Fibroblast of skin of back (primary cell): ENCODE measurements around the gene FBLIM1.

Experiments
- DNase-seq: peaks from one replicate; pipeline ENCODE4 v3.0.0-alpha.2; 2013

FBLIM1 gene

DNA sequence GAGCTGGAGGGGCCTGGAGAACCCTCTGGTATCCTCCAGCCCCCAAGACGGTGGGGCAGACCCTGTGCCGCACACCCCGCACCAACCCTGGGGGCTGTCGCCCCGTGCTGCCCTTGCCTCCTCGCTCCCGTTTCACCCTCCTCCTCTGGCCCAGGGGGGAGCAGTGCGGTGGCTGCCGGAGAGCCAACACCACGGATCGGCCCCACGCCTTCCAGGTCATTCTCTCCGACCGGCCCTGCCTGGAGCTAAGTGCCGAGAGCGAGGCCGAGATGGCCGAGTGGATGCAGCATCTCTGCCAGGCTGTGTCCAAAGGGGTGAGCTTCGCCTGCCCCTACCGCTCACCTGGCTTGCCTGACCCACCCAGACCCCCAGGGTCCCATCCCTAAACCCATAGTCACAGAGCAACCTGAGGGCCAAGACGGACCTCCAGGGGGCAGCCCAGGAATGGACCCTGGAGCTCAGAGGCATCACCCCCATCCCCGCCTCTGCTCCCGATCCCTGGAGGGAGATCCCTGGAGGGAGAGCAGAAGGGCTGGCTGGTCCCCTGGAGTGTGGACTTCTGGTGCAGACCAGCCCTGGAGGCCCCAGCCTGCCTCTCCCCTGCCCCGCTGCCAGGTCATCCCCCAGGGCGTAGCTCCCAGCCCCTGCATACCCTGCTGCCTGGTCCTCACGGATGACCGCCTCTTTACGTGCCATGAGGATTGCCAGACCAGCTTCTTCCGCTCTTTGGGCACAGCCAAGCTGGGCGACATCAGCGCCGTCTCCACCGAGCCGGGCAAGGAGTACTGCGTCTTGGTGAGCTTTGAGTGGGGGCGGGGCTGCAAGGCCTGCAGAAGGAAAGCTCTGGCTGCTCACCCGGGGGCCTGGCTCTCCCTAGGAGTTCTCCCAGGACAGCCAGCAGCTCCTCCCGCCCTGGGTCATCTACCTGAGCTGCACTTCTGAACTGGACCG, 26.6 kb upstream of the FBLIM1 start:
- DNase-seq, result no peak

DNA sequence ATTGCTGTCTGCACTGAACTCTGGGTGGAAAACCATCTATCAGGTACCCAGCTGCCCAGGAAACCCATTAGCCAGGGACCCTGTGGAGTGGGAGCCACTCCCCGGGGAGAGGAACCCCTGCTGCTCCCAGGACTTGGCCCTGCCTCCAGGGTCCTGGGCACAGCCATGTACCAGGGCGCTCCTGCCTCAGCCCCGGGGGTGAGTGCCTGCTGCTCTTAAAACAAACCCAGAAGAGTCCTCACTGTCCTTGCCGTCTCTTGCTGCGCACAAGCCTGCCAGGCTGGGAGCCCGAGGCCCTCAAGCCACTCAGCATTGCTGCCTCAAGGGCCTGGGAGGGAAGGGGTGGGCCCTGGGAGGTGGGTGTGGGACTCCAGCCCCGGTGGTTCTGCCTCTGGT, 25.9 kb upstream of the FBLIM1 start:
- DNase-seq, result no peak

DNA sequence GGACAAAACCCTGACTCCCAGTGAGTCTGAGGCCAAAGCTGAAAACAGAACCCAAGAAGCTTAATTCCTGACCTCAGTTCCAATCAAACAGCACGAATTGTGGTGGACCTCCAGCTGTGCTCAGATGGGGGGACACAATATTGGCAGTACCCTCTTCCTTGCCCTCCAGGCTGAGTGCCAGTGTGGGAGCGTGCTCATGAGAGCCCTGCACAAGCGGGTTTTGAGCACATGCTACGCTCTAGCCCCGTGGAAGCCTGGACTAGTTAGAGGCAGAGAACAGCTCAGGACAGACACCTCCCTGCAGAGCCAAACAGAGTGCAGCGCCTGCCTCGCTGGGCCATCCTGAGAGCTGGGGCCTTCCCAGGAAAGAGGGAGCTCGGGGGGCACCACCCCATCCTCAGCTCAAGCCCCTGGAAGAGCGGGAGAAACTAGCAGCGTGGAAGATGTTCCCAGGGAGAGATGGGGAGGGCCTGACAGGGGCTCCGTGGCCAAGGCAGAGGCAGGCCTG, 25.3 kb upstream of the FBLIM1 start:
- DNase-seq, result no peak

DNA sequence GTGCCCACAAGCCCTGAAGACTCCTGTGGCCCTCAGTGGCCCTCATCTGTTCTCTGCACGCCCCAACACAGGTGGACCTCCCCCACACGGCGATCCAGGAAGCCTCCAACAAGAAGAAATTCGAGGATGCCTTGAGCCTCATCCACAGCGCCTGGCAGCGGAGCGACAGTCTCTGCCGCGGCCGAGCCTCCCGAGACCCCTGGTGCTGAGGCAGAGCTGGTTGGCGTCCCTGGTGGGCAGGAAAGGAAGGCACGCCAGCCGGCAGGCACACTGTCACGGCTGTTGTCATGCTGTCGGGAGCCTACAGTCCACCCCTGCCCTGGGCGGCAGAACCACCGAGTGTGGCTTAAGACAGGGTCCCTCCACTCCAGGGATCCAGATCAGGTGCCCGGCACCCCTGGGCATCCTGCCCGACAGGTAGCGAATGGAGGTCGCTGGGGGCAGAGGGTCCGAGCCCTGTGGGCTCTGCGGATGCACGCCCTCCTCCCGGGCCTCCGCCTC, 24.8 kb upstream of the FBLIM1 start:
- DNase-seq, result no peak

DNA sequence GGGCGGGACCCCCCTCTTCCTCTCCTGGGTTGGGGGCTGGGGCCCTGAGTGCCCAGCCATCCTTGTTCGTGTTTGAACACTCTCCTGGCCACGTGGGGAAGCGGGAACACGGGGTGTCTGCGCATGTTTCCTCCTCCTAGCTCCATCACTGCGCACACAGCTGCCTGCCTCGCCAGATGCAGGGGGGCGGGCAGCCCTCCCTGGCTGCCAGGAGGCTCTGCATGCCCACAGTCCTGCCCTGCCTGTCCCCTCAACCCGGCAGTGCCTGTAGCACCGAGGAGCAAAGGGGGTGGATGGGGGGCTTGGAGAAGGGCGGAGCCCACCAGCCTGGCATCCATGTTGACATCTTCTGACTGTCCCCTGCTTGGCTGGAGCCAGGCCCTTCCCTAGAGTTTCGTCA, 24.3 kb upstream of the FBLIM1 start:
- DNase-seq, result no peak

DNA sequence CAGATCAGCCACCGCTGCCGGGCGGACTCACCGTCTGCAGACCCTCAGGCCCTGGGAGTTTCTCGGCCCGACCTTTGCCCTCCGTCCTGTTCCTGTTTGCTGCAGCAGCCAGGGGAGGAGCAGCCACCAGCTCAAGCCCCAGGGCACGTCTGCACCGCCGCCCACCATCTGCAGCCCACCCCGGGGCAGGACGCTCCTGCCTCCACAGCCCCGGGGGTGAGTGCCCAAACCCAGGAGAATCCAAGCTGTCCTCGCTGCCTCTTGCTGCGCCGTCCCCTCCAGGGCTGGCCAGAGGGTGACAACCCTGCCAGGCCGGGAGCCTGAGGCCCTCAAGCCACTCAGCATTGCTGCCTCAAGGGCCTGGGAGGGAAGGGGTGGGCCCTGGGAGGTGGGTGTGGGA, 23.7 kb upstream of the FBLIM1 start:
- DNase-seq, result no peak

DNA sequence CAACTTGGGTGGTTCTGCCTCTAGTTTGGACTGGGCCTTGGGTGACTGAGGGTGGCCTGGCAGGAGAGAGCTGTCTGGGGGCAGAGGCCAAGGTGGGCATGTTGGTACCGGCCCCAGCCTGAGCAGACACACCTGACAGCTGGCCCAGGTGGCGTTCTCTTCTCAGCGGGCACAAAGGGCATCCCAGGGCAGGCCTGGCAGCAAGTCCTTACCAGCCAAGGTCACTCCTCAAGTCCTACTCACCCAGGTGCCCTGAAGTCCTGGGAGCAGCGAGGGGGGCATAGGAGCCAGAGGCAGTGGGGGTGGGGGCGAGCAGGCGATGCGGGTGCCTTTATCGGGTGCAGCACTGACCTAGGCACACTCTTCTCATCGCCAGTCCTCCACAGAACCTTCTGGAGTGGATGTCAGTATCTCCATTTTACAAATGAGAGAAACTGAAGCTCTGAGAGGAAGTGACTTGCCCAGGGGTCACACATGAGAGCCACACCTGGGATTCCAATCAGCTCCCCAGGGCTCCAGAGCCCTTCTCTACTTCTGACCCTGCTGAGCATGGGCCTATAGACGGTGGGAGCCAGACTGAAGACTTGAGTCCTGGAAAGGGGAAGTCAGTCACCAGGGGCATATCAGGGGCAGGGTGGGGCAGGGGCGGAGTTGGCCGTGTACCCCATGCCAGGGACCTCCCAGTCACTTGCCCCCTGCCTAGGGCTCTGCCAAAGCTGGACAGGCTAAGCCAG, 23.1 kb upstream of the FBLIM1 start:
- no peak for DNase-seq

DNA sequence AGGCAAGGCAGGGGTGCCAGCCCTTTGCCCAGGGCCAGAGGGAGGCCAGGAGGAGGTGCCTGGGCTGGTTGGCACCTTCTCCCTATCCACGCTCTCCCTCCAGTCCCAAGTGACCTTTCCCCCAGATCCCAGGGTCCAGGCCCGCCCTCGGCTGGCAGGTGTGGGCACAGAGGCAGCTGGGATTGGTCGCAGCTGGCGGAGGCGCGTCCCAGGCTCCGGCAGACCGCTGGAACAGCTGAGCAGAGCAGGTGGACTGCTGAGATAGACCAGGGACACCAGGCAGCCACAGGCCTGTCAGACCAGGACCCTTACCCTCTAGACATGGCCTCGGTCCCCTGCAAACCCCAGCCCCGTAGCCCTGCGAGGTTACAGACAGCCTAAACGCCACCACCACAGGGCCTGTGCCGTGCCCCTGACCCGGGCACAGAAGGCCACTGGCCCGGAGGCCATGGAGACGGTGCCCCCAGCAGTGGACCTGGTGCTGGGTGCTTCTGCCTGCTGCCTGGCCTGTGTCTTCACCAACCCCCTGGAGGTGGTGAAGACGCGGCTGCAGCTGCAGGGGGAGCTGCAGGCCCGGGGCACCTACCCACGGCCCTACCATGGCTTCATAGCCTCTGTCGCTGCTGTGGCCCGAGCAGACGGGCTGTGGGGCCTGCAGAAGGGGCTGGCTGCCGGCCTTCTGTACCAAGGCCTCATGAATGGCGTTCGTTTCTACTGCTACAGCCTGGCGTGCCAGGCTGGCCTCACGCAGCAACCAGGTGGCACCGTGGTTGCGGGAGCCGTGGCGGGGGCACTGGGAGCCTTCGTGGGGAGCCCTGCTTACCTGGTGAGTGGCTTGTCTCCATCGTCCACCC, 22.3 kb upstream of the FBLIM1 start, which contains the start of gene SLC25A34:
TSS of gene SLC25A34 (plus strand) at position 221 of the 854 bp plus-strand sequence. CDS start at position 449, 228 bp downstream.
- DNase-seq, result no peak

DNA sequence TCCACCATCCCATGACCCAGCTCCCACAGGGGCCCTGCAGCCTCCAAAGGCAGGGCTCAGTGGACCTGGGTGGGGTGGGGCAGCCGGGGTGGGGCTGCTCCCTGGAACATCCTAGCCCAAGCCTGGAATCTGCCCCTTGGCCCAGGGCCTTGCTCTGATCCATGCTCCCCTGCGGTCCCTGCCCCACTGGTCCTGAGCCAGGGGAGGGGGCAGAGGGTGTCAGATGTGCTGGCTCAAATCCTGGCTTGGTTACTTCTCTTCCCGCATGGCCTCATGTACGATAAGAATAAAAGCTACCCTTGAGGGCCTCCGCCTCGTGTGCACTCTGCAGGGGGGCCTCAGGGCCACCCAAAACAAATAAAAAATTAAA, 21.7 kb upstream of the FBLIM1 start:
- no peak for DNase-seq

DNA sequence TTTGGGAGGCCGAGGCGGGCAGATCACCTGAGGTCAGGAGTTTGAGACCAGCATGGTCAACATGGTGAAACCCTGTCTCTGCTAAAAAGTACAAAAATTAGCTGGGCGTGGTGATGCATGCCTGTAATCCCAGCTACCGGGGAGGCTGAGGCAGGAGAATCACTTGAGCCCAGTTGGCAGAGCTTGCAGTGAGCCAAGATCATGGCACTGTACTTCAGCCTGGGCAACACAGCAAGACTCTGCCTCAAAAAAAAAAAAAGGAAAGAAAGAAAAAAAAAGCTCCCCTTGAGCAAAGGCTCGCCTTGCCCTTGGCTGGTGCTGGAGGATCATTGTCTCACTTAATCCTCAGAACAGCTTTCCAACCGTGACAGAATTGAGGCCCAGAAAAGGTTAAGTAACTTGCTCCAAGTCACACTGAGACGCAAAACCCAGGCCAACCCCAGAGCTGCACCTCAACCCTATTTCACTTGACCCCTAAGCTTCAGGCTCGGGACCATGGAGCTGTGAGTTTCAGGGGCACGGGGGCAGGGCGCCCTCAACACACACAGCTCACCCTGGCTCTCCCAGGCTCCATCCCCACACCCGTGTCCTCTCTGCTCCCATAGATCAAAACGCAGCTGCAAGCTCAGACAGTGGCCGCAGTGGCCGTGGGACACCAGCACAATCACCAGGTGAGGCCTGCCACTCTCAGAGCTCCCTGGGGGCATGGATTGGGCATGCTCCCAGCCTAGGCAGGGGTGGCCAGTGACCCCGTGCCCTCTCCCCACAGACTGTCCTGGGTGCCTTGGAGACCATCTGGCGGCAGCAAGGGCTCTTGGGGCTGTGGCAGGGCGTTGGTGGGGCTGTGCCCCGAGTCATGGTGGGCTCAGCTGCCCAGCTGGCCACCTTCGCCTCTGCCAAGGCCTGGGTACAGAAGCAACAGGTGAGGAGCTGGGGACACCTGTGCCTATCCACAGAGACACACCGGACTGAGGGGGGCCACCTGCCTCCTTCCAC, 21.0 kb upstream of the FBLIM1 start:
- no peak for DNase-seq

DNA sequence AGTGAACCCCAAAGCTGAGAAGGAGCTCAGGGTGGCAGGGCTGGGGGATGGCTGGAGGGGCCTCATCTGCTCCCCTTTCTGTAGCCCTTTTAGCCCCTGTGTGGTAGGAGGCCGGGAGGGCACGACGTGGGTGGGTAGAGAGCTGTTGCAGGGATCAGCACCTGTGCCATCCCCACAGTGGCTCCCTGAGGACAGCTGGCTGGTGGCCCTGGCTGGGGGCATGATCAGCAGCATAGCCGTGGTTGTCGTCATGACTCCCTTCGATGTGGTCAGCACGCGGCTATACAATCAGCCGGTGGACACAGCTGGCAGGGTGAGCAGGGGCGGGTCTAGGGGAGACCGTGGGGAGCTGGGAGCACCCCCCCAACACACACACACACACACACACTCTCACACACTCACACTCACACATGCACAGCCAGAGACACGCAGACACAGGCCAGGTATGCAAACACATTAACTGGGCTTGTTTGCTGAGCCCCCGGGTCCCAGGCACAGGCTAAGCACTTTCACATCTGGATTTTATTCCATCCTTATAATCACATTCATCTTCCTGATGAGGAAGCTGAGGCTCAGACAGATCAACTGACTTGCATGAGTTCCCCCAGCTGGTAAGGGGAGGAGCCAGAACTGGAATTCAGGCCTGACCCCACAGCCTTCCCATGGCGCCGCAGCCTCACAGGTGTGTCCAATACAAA, 20.0 kb upstream of the FBLIM1 start:
- DNase-seq, result no peak

DNA sequence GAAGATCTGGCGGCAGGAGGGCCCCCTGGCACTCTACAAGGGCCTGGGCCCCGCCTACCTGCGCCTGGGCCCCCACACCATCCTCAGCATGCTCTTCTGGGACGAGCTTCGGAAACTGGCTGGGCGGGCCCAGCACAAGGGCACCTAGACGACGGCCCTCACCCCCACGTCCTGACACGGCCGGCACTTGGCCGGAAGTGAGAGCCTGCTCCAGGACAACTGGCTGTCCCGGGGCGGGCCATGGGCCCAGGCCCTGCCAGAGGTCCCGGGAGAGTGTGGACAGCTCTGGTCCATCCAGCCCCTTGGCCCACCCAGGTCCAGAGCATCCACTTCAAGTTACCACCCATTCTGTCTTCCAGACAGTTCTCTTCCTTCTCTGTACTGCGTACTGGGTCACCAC, 19.3 kb upstream of the FBLIM1 start:
- DNase-seq, result no peak

DNA sequence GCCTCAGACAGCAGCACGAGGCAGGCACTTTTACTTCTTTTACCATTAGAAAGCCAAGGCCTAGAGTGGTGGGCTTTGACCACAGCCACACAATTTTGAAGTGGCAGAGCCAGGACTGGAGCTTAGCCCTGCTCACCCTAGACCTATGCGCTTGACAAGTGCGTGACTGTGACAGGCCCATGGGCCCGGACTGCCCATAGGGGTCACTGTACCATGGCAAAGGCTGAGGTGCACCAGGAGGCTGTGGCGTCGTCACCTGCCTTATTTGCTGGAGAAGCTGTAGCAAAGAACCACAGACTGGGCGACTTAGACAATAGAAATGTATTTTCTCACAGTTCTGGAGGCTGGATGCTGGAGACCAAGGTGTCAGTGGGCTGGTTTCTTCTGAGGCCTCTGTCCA, 18.9 kb upstream of the FBLIM1 start:
- no peak for DNase-seq

DNA sequence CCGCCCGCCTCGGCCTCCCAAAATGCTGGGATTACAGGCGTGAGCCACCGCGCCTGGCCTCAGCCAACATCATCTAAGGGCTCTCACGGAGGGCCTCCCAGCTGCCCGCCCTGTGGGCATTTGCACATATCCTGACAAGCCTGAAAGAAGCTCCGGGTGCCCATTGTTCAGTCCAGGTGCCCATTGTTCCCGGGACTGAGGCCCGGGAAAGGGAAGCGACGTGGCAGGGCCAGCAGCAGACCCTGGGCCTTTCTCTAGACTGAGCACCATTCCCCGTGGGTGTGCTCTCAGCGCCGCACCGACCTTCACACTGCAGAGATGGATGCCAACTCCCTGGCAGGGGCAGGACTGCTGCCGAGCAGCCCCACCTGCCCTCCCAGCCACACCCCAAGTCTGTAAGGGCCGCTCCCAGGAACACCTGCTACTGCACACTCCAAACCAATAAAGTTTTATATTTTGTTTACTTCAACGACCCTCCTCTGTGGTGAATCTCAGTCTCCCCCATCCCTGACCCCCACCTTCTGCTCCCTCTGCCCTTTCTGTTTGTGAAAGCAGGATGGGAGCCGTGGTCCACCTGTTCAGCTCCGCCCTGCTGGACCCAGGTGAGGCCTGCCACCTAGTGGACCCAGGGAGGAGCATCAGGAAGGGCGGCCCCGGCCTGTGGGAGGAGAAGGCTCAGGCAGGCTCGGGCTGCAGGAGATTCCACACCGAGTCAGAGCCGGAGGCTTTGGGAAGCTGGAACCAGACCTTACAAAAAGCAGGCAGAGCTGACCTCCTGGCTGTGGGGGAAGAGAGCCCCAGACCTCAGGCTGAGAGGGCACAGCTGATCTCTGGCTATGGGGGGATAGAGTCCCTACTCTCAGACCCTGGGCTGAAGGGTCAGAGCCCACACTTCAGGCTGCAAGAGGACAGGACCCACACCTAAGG, 17.4 kb upstream of the FBLIM1 start:
- peak; percentile 49 for DNase-seq

DNA sequence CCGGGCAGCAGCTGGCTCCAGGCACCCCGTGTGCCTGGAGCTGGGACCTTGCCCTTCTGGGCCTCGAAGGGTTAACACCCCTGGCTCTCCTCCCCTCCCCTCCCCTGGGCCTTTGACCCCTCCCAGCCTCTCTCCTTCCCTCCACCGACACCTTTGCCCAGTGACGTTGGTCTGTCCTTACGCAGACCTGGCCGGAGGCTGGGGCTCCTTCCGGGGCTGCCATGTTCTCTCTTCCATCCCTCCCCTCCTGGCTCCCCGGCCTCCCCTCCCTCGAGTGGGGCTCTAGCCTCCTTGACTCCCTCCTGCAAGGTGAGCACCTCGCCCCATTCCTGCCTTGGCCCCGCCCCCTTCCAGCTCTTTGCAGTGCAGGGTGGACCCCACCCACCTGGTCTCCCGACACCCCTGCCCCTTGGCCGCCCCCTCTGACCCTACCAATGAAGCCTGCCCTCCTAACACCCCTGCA, 16.2 kb upstream of the FBLIM1 start, which contains the start of gene TMEM82:
TSS of gene TMEM82 (plus strand) at position 161 of the 463 bp plus-strand sequence. CDS start at position 222, 61 bp downstream.
- DNase-seq, result no peak

DNA sequence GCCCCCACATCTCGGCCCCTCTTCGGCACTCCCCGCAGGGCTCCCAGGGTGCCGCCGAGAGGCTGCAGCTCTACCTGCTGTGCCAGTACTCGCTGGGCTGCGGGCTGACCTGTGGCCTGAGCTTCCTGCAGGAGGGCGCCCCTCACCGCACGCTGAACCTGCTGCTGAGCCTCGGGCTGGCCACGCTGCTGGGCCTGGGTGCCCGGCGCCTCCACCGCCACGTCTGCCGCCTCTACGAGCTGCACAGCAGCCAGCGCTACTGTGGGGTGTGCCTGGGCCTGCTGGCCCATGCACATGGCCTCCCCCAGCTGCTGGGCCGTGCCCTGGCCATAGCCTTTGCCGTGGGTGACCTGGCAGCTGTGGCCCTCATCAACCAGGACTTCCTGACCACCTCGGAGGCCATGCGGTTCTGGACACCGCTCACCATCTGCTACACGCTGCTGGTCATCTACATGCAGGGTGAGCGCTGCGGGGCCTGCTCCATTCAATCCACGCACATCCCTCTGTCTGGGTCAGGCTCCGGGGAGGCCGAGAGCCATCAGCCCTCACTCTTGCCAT, 14.4 kb upstream of the FBLIM1 start:
- no peak for DNase-seq

DNA sequence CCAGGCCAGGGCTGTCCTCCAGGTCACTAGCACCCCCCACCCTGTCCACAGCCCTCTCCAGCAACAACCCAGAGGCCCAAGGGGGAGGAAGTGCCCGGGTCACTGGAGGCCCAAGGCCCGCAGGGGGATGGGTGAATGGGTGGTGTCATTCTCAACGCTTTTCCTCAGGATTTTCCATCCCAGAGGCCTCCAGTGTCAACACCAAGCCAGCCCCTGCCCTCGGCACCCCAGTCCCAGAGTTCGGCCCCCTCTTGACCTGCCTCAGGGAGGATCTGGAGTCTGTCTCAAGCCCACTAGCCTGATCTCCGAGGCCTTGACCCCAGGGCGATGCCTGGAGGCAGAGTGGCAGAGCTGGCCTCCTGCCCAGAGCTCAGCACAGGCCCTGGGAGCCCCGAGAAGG, 11.2 kb upstream of the FBLIM1 start:
- no peak for DNase-seq

DNA sequence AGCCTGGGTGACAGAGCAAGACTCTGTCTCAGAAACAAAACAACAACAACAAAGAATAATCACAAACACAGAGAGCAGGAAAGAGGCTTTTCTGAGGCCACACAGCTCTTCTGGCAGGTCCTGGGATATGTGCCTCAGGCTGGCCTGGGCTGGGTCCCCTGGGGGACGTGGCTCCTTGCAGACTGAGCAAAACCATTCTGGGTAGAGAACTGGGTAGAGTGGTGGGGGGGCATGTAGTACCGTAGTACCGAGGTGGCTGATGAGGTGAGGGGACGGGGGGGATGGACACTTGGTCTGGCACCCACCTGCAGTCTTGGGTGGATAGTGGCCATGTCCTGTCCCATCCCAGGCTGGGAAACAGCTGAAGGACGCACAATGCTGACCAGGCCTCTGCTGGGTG, 10.3 kb upstream of the FBLIM1 start:
- no peak for DNase-seq
